ENCODE measurements around the gene CEACAM6. TPM values are rescaled to one million over a fixed set of nuclear protein-coding genes. Genes with fewer than 3 reads are reported as not detected.
"Not testable (repeated sequence)": the region's sequence is repeated elsewhere in the genome, so short reads cannot be mapped to it uniquely, and the experiment has no call there.

The CEACAM6 gene
- total RNA-seq, 1 experiment from 2014 or later = 0.21 TPM

DNA sequence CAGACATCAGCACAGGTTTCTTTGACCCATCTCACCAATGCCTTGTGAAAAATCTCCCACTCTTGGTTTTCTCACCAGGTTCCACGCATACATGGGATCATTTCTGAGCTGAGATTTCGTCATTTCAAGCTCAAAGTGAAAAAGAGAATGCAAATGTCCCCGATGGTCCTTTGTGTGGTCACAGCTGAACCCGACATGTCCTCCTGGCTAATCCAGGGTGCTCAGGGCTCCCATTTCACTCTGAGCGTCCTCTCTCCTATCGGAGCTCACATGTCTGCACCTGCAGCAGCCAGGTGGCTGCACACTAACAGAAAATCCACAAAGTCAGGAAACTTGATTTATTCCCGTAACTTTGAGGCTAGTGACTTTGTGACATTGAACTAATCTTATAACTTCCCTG is 31.7 kb downstream of the CEACAM6 start:
- H3K4me1 ChIP-seq (ENCODE audit: control insufficient read depth, insufficient read depth, low read length) = 0 out of 2 replicates have a peak, but pooled peaks cover 3% of the 10 kb centered on the region
- H3K27me3 ChIP-seq (ENCODE audit: control insufficient read depth, insufficient read depth, low read length) = no peaks in the 10 kb centered on the region; the same call in 1 of the 2 replicates
- intact Hi-C loops (cut with micrococcal nuclease; ENCODE audit: unreplicated experiment) (loop anchor here (5.0 kb wide), 1 partner anchor 35 kb away; no protein-coding TSS in a partner anchor), in situ Hi-C loops (cut with HindIII; ENCODE audit: low pct_unique_long_range_greater_than_20kb, low sequenced_read_pairs) (no loop called here)
- no TSS peak for BruUV-seq (replicated peaks)
- DNase-seq (ENCODE audit: low read depth, low spot score) (no peak), ATAC-seq (no peak)
- TF ChIP-seq REST (IDR thresholded peaks at IDR 0.05; ENCODE audit: insufficient read depth in 1 of 2, low read depth in 2 of 2, low read length in 1 of 2) (no peak), TCF7L2 (IDR thresholded peaks at IDR 0.05; ENCODE audit: low read depth, low read length) (no peak), POLR2AphosphoS5 (IDR thresholded peaks at IDR 0.05; ENCODE audit: low read depth, low read length) (no peak), SIN3A (IDR thresholded peaks at IDR 0.05; ENCODE audit: borderline replicate concordance, insufficient read depth, low read depth, low read length) (no peak)
- TF ChIP-seq, protein P1, sequence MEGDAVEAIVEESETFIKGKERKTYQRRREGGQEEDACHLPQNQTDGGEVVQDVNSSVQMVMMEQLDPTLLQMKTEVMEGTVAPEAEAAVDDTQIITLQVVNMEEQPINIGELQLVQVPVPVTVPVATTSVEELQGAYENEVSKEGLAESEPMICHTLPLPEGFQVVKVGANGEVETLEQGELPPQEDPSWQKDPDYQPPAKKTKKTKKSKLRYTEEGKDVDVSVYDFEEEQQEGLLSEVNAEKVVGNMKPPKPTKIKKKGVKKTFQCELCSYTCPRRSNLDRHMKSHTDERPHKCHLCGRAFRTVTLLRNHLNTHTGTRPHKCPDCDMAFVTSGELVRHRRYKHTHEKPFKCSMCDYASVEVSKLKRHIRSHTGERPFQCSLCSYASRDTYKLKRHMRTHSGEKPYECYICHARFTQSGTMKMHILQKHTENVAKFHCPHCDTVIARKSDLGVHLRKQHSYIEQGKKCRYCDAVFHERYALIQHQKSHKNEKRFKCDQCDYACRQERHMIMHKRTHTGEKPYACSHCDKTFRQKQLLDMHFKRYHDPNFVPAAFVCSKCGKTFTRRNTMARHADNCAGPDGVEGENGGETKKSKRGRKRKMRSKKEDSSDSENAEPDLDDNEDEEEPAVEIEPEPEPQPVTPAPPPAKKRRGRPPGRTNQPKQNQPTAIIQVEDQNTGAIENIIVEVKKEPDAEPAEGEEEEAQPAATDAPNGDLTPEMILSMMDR (IDR thresholded peaks at IDR 0.05) = no peak
- no peak overlapping the region for H3K4me3 ChIP-seq (ENCODE audit: low read depth in 2 of 2, low read length in 2 of 2)
- CTCF ChIA-PET = interaction anchor here (0.6 kb wide), 1 partner anchor 12 kb away, joined by 12 read pairs; no protein-coding TSS in a partner anchor
- H3K36me3 ChIP-seq (ENCODE audit: control insufficient read depth, insufficient read depth, low read length) = no peaks in the 10 kb centered on the region
- POLR2A ChIA-PET = no interaction called here
- no peaks in the 10 kb centered on the region for H3K9me3 ChIP-seq (ENCODE audit: control insufficient read depth, insufficient read depth, low read depth, low read length)
- H3K27ac ChIP-seq (ENCODE audit: low read length) = no peak overlapping the region

- BruUV-seq (replicated peaks); DNase-seq (ENCODE audit: low read depth, low spot score); in situ Hi-C loops (cut with HindIII; ENCODE audit: low pct_unique_long_range_greater_than_20kb, low sequenced_read_pairs); ATAC-seq; H3K4me1 ChIP-seq (ENCODE audit: control insufficient read depth, insufficient read depth, low read length); POLR2A ChIA-PET; H3K27ac ChIP-seq (ENCODE audit: low read length); H3K9me3 ChIP-seq (ENCODE audit: control insufficient read depth, insufficient read depth, low read depth, low read length); H3K27me3 ChIP-seq (ENCODE audit: control insufficient read depth, insufficient read depth, low read length); H3K36me3 ChIP-seq (ENCODE audit: control insufficient read depth, insufficient read depth, low read length); H3K4me3 ChIP-seq (ENCODE audit: low read depth in 2 of 2, low read length in 2 of 2): not testable (repeated sequence)
- intact Hi-C loops (cut with micrococcal nuclease; ENCODE audit: unreplicated experiment) = loop anchor here (5.0 kb wide), 1 partner anchor 36 kb away; no protein-coding TSS in a partner anchor
- CTCF ChIA-PET = interaction anchor here (0.6 kb wide), 1 partner anchor 37 kb away, joined by 4 read pairs; no protein-coding TSS in a partner anchor
These were observed 33.2 kb downstream of the CEACAM6 start for GRCh38 chr19:41788518-41788917.

GRCh38 chr19:41789053-41789452 is 33.7 kb downstream of the CEACAM6 start:
- in situ Hi-C loops (cut with HindIII; ENCODE audit: low pct_unique_long_range_greater_than_20kb, low sequenced_read_pairs); H3K4me3 ChIP-seq (ENCODE audit: low read depth in 2 of 2, low read length in 2 of 2); H3K36me3 ChIP-seq (ENCODE audit: control insufficient read depth, insufficient read depth, low read length); H3K27me3 ChIP-seq (ENCODE audit: control insufficient read depth, insufficient read depth, low read length); POLR2A ChIA-PET; ATAC-seq; DNase-seq (ENCODE audit: low read depth, low spot score); H3K4me1 ChIP-seq (ENCODE audit: control insufficient read depth, insufficient read depth, low read length); H3K27ac ChIP-seq (ENCODE audit: low read length); CTCF ChIA-PET; H3K9me3 ChIP-seq (ENCODE audit: control insufficient read depth, insufficient read depth, low read depth, low read length); BruUV-seq (replicated peaks): not testable (repeated sequence)
- intact Hi-C loops (cut with micrococcal nuclease; ENCODE audit: unreplicated experiment) = loop anchor here (5.0 kb wide), 1 partner anchor 37 kb away; no protein-coding TSS in a partner anchor
